Hepatocyte (in vitro differentiated cells): ENCODE data around the gene SIRT1.

Experiments used
- CTCF ChIP-seq: fragments of 200-600 bp; sonication (generic); IDR thresholded peaks from 2 replicates; pipeline ENCODE4 v1.5.1; 2016; ENCODE audit warnings: antibody characterized with exemption, mild to moderate bottlenecking; ENCODE audit not compliant: poor library complexity
- EZH2 ChIP-seq: fragments of 200-600 bp; sonication (generic); IDR thresholded peaks from 2 replicates; pipeline ENCODE4 v1.6.1; 2016; ENCODE audit warnings: antibody characterized with exemption, mild to moderate bottlenecking, borderline replicate concordance
- EZH2phosphoT487 ChIP-seq: fragments of 200-600 bp; sonication (generic); IDR thresholded peaks from one replicate; pipeline ENCODE4 v1.6.1; 2018; ENCODE audit warnings: antibody characterized with exemption, mild to moderate bottlenecking, low read depth, moderate library complexity; ENCODE audit not compliant: unreplicated experiment, severe bottlenecking

- no peak for TF ChIP-seq CTCF
- TF ChIP-seq EZH2: no peak
- TF ChIP-seq EZH2phosphoT487: no peak
Measured at GRCh38 chr10:67917169-67917568, 32.7 kb downstream of the SIRT1 start.
